BE2C (cell line): ENCODE results near the gene TCP11.
"Not testable (repeated sequence)": the region's sequence is repeated elsewhere in the genome, so short reads cannot be mapped to it uniquely, and the experiment has no call there.

Source experiments
- DNase-seq: peaks from one replicate; pipeline ENCODE4 v3.0.0-alpha.2; 2020
- H3K27me3 ChIP-seq: fragments of 250-450 bp; sonication (Bioruptor Pico); 2 replicates; pipeline ENCODE4 v1.5.1; 2020; ENCODE audit warnings: mild to moderate bottlenecking
- H3K36me3 ChIP-seq: fragments of 250-450 bp; sonication (Bioruptor Pico); 2 replicates; pipeline ENCODE4 v1.5.1; 2020; ENCODE audit warnings: mild to moderate bottlenecking
- H3K4me1 ChIP-seq: fragments of 250-450 bp; sonication (Bioruptor Pico); 2 replicates; pipeline ENCODE4 v1.5.1; 2020
- H3K4me3 ChIP-seq: 2 replicates; pipeline ENCODE4 v1.5.1; 2011; ENCODE audit warnings: low read depth, low read length
- H3K9me3 ChIP-seq: fragments of 250-450 bp; sonication (Bioruptor Pico); 2 replicates; pipeline ENCODE4 v1.5.1; 2020
- CTCF ChIP-seq: IDR thresholded peaks from 2 replicates; pipeline ENCODE4 v1.5.1; 2012; ENCODE audit warnings: mild to moderate bottlenecking, low read depth, low read length

The TCP11 gene

GRCh38 chr6:35142588-35143569 is 1.7 kb upstream of the TCP11 start:
- Histone ChIP-seq H3K27me3 (no peaks in the 10 kb centered on the region), H3K4me1 (no peaks in the 10 kb centered on the region), H3K4me3 (no peak overlapping the region), H3K36me3 (no peaks in the 10 kb centered on the region), H3K9me3 (no peaks in the 10 kb centered on the region)
- no peak for TF ChIP-seq CTCF
- no peak for DNase-seq

- TF ChIP-seq CTCF, result no peak
- H3K36me3 ChIP-seq, result no peaks in the 10 kb centered on the region
- no peaks in the 10 kb centered on the region for H3K27me3 ChIP-seq
Observed at GRCh38 chr6:35140639-35141006, 516 bp downstream of the TCP11 start.

GRCh38 chr6:35139924-35140638 is 1.1 kb downstream of the TCP11 start:
- Histone ChIP-seq H3K36me3 (no peaks in the 10 kb centered on the region), H3K9me3 (no peaks in the 10 kb centered on the region), H3K4me1 (no peaks in the 10 kb centered on the region), H3K4me3 (no peak overlapping the region), H3K27me3 (no peaks in the 10 kb centered on the region)
- peak; percentile 52 for DNase-seq
- peak; percentile 91 for TF ChIP-seq CTCF

More at GRCh38 chr6:35140639-35141006, 516 bp downstream of the TCP11 start:
- DNase-seq, result no peak
- no peaks in the 10 kb centered on the region for H3K9me3 ChIP-seq
- H3K4me1 ChIP-seq, result no peaks in the 10 kb centered on the region
- no peak overlapping the region for H3K4me3 ChIP-seq

- no peaks in the 10 kb centered on the region for H3K4me1 ChIP-seq
Observed at GRCh38 chr6:35139470-35139869, 1.7 kb downstream of the TCP11 start.

GRCh38 chr6:35138191-35138590 is 2.9 kb downstream of the TCP11 start:
- H3K4me3 ChIP-seq, DNase-seq, H3K9me3 ChIP-seq, H3K36me3 ChIP-seq, H3K27me3 ChIP-seq, H3K4me1 ChIP-seq: not testable (repeated sequence)

More at GRCh38 chr6:35139470-35139869, 1.7 kb downstream of the TCP11 start:
- H3K27me3 ChIP-seq, result no peaks in the 10 kb centered on the region
- no peak overlapping the region for H3K4me3 ChIP-seq
- DNase-seq, result no peak
- H3K36me3 ChIP-seq, result no peaks in the 10 kb centered on the region
- no peak for TF ChIP-seq CTCF
- no peaks in the 10 kb centered on the region for H3K9me3 ChIP-seq

GRCh38 chr6:35136185-35136584 is 5.0 kb downstream of the TCP11 start:
- Histone ChIP-seq H3K4me1 (no peaks in the 10 kb centered on the region), H3K9me3 (no peaks in the 10 kb centered on the region), H3K27me3 (no peaks in the 10 kb centered on the region), H3K36me3 (no peaks in the 10 kb centered on the region), H3K4me3 (no peak overlapping the region)
- DNase-seq, result no peak
- no peak for TF ChIP-seq CTCF
